Myocyte (in vitro differentiated cells): ENCODE results near the gene SMIM22. TPM values are rescaled to one million over a fixed set of nuclear protein-coding genes. Genes with fewer than 3 reads are reported as not detected.
A peak's percentile ranks its signal among the peaks of the same experiment; 100 is the strongest.

Experiments used
- DNase-seq: peaks from one replicate; pipeline ENCODE4 v3.0.0-alpha.2; 2012; ENCODE audit warnings: low read depth
- polyA plus RNA-seq: library from polyadenylated mRNA; unstranded; fragments of >200 nt; gene quantifications from one replicate; pipeline ENCODE4 v1.2.1, GENCODE V29; 2012; ENCODE audit warnings: missing spikeins
- total RNA-seq: library from RNA; depleted of rRNA; stranded (reverse); fragments of >200 nt; gene quantifications from 2 replicates; pipeline ENCODE4 v1.2.3, GENCODE V29; 2014

Gene SMIM22, protein sequence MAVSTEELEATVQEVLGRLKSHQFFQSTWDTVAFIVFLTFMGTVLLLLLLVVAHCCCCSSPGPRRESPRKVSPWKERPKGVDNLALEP
- total RNA-seq = not detected in 2 replicates
- 0.14 TPM for polyA plus RNA-seq

DNA sequence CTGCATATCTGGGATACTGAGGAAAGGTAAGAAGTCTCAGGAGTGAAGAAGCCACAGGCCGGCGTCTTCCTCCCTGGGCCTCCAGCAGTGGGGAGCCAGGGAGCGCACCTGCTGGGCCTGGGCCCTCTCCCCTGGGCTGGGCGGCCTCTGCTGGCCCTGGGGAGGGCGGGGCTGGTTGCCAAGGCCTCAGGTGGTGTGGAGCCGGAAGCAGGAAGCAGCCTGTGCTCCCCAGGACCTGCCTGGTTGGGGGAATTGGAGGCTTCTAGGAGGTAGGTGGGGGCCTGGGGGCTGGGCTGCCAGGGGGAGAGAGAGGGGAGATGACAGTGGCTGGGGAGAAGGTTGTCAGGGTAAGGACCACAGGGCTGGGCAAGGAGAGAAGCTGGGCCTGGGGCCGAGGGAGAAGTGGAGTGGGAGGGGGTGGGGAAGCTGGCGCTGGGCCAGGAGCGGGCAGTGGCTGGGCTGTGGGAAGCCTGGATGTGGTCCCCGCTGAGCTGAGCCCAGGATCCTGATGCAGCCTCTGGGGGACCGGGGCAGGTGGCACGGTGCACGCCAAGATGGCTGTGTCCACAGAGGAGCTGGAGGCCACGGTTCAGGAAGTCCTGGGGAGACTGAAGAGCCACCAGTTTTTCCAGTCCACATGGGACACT is at the start of gene SMIM22:
TSS of gene SMIM22 (plus strand) at position 189 of the 647 bp plus-strand sequence. CDS start at position 555, 366 bp downstream.
- no peak for DNase-seq

DNA sequence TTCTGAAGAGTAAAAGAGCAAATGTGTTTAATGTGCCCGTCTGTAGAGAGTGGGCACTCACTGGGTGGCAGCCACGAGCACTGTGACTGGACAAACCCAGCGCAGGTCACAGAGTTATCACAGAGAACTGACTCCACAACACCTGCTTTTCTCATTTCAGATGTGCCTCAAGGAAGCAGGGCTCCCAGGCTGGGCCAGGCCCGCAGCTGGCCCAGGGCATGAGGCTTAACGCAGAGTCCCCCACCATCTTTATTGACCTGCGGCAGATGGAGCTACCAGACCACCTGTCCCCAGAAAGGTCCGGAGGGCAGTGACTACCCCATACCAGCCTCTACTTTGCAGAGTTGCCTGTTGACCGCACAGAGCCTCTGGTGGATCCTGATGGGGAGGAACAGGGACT is 49.0 kb upstream of the SMIM22 start:
- peak; percentile 21 for DNase-seq

DNA sequence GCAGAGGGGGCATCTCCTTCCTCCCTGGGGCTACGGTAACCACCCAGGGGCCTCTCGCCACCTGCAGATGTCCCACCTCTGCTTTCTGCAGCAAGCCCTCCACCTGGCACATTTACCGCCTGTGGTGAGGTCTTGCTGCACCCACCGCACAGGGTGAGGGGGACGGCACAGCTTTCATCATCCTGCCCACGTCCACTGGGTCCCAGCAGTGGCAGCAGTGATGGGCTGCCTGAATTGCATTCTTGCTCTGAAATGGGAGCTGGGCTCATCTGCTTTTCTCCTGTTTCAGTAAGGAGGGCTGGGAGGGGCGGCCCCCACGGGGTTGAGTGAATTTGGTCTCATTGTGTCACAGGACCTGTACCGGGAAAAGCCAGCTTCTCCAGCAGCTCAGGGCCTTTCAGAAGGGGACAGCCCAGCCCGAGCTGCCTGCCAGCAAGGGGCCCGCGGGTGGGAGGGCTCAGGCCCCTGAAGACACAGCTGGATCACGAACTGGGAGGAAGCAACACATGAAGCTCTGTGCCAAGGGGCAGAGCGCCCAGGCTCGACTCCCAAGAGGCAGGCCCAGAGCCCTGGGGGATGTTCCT is 48.1 kb upstream of the SMIM22 start:
- peak; percentile 21 for DNase-seq

DNA sequence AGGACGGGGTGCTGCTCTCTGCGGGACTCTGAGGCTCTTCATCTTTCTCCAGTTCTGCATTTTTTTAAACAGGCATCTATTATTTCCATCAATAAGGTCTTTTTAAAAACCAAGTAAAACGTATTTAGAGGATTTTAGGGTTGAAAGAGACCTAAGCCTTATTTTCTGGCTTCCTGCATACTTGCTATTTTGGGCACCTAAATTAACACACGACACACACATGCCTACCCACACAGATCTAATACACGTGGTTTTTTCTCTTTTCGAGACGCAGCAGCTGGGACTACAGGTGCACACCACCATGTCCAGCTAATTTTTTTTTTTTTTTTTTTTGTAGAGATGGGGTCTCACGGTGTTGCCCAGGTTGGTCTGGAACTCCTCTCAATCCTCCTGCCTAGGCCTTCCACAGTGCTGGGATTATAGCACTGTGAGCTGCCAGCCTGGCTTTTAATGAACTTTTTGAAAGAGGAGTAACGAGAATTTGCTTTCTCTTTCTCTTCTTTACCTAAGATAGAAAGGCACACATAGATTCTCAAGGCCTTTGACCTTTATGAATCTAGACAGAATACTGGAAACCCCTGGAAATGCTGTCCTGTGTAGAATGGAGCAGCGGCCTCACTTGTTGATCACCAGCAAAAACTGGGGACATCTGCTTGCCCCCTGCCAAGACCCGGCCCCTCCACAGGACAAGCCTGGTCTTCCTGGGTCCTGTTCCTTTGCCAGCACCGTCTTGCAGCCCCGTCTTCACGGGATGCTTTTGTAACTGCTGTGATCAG is 47.1 kb upstream of the SMIM22 start:
- peak; percentile 13 for DNase-seq

DNA sequence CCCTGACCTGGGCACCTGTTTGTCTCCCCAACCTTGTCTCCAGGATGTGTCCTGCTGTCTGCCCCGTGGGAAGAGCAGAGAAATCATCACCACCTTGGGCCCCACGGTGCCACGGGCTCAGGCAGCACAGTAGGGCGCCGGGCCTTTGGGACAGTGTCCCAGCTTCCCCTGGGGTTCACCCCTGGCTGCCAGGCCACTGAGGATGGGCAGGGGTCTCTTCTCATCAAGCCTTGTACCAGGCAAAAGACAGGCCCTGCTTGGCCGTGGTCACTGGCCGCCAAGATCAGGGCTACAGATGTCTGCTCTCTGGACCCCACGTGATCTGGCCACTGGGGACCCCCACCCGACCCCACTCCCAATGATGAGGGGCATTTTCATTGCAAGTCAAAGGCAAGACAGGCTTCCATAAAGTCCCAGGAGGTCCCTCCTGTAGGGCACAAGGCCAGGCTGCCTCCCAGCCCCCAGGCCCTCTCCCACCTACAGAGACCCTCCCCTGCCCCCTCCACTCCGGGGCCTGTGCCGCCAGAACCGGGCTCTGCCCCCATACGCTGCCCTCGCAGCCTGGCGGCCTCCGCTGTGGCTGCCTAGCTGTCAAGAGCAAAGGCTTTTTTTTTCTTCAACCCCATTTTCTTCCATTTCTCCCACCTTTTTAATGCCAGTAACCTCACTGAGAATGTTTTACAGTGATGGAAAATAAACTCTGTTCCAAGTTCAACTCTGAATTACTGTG is 46.3 kb upstream of the SMIM22 start:
- DNase-seq = no peak

DNA sequence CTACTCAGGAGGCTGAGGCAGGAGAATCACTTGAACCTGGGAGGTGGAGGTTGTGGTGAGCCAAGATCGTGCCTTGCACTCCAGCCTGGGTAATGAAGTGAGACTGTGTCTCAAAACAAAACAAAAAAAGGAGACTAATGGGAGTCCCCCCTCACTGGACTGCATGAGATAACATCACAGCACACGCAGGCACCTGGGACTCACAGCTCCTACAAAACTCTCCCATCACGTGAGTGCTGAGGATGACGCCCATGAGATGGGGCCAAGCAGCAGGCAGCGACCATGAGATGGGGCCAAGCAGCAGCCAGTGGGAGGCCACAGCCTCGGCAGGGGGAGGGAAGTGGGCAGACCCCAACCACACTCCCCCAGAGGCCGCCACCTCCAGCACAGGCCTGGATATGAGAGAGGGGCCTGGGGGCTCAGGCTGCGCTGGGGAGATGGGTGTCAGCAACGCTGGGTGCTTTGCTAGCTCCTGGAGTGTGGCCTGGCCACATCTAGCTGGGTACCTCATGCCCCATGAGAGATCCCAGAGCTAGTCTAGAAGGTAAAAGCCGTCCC is 45.4 kb upstream of the SMIM22 start:
- DNase-seq = no peak

DNA sequence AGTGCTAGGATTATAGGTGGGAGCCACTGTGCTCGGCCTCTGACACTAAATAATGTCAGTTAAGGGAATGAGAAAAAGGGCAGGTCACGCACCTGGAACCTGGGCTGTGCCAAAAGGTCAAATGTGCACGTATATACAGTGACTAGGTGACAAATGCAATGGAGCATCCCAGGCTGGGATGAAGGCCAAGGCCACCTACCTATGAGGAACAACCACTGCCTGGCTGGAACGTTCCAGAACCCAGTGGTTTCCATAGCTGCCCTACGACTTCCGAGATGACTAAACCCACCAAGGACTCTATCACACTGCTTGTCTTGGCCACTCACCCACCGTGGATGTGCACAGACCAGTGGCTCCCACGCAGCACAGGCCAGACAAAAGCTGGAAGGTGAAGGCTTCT is 44.3 kb upstream of the SMIM22 start:
- no peak for DNase-seq

DNA sequence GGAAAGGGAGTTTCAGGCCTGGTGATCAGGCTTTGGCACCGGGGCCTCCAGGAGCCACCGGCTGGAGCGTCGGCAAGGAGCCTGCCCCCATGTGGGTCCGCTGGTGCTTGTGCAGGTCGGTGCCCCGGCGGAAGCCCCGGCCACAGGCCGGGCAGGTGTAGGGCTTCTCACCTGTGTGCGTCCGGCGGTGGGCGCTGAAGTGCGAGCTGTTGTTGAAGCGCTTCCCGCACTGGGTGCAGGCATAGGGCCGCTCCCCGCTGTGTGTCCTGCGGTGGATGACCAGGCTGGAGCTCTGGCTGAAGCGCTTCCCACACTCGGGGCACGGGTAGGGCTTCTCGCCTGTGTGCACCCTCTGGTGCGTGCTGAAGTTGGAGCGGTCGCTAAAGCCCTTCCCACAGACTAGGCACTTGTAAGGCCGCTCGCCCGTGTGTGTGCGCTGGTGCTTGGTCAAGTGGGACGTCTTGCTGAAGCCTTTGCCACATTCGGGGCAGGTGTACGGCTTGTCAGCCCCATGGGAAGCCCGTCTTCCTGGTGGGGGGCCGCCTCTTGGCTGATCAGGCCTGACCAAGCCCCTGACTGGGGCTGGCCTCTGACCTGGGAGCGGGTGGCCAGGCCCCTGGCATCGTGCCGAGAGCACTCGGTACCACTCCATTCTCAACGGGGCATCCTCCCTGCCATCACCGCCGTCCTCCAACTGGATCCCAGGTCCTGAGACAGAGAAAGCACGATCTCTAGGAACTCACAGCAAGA is 42.6 kb upstream of the SMIM22 start:
- no peak for DNase-seq

DNA sequence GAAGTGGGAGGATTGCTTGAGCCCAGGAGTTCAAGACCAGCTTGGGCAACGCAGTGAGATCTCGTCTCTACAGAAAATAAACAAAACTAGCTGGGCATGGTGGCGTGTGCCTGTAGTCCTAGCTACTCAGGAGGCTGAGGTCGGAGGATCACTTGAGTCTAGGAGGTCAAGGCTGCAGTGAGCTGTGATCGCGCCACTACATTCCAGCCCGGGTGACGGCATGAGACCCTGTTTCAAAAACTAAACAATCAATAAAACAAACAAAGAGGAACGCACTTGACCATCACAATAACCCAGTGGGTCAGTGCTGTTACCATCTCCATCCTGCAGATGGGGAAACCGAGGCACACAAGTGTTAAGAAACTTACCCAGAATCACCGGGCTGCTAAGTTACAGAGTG is 41.9 kb upstream of the SMIM22 start:
- no peak for DNase-seq

DNA sequence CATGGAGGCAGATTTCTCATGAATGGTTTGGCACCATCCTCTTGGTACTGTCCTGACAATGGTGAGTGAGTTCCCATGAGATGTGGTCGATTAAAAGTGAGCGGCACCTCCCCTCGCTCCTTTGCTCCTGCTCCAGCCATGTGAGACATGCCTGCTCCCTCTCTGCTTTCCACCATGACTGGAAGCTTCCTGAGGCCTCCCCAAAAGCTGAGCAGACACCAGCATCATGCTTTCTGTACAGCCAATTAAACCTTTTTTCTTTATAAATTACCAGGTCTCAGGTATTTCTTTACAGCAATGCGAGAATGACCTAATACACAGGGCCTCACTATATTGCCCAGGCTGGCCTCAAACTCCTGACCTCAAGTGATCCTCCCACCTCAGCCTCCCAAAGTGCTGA is 40.3 kb upstream of the SMIM22 start:
- DNase-seq = no peak

DNA sequence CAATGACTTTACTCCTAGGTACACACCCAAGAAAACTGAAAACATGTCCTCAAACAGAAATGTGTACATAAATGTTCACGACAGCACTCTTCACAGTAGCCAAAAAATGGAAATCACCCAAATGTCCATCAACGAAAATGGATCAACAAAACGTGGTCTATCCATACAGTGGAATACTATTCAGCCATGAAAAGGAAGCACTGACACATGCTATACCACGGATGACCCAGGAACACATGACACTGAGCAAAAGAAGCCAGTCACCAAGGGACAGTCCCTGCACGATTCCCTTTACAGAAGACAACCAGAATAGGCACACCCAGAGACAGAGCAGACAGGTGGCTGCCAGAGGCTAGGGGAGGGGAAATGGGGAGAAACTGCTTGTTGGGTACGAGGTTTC is 39.5 kb upstream of the SMIM22 start:
- no peak for DNase-seq

DNA sequence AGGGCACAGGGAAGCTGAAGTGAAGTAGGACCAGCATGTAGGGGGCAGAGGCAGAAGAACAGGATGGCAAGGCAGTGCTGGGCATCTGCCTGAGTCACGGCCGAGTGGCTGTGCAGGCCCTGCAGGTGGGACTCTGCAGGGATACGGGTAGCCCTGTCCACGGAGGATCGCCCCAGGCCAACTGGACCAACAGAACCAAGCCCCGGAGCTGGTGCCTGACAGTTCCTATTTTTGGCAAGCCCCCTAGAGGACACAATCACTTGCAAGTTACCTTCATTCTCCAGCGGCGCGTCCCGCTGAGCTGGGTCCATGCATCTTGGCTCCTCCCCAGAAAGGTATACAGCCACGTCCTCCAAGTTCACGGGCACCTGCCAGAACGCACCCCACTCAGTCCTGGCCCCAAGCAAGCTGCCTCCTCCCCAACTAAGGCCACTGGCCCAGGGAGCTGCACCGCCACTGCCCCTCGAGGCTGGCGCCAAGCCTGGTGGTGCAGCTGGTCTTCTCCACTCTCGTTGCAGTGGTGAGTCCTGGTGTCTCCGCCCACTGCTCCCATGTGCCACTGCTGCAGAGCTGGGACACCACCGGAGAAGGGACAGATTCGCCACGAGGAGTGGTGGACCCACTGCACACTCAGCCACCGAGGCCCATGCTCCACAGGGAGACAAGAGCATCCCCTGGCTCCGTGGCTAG is 34.8 kb upstream of the SMIM22 start:
- DNase-seq = no peak

DNA sequence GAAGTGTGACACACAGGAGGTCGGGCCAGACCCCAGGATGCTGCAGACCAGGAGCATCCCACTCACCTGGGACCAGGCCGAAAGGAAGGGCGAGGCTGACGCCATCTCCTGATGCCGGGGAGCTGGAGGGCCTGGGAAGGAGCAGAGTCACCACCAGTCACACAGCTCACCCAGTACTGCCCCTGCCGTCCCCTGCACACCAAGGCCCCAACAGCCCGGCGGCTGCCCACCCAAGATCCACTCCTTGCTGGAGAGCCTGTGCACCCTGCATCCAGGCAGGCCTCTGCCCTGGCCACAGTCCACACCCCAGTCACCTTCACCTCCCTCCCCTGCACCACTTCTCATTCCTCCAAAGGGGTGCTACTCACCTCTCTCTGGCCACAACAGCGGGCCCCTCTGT is 33.0 kb upstream of the SMIM22 start:
- DNase-seq = no peak

DNA sequence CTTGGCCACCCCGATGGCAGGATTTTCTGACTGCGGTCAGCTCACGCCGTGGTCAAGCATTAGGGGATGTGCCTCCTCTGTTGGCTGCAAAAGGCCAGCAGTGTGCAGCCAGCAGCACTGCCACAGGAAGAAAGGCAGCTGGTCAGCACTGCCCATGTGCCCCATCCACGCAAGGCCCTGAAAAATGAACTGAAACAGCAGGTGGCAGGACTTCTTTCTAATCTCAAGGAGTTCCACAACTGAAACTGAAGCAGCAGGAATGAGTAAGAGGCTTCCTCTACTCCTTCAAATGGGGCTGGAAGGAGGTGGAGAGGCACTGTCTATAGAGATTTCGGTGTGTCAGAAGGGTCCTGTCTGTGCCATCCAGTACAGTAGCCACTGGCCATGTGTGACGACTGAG is 31.4 kb upstream of the SMIM22 start:
- peak; percentile 53 for DNase-seq

DNA sequence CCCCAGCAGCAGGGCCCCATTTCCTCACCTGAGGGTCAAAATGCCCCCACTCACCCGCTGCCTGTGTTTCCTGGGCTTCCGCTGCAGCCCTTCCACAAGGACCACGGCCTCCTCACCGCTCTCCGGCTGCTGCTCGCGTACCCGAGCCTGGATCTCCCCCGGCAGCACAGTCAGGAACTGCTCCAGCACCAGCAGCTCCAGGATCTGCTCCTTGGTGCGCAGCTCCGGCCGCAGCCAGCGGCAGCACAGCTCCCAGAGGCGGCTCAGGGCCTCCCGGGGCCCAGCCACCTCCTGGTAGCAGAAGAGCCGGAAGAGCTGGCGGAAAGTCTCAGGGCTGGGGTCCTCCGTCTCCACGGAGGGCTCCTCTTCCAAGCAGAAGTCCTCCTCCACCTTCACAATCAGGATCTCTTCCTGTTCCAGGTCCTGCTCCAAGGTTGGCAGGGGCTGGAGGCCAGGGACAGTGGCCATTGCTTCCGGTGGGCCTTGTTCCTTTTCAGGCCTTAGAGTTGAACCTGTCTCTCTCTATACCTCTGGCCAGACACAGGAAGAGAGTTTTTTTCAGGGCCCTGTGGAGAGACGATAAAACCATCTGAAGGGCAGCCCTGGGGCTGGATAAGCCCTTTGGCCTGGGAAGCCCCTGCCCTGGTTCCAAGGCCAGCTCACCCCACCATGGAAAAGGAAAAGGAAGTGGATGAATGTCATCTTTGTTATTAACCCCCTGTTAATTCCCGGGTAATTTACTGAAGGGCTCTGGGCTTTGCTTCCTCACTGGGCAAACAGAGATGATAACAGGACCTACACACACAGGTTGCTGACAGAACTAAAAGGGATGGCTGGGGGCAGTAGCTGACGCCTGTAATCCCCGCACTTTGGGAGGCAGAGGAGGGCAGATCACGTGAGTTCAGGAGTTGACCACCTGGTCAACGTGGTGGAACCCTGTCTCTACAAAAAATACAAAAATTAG is 29.4 kb upstream of the SMIM22 start:
- DNase-seq = no peak

DNA sequence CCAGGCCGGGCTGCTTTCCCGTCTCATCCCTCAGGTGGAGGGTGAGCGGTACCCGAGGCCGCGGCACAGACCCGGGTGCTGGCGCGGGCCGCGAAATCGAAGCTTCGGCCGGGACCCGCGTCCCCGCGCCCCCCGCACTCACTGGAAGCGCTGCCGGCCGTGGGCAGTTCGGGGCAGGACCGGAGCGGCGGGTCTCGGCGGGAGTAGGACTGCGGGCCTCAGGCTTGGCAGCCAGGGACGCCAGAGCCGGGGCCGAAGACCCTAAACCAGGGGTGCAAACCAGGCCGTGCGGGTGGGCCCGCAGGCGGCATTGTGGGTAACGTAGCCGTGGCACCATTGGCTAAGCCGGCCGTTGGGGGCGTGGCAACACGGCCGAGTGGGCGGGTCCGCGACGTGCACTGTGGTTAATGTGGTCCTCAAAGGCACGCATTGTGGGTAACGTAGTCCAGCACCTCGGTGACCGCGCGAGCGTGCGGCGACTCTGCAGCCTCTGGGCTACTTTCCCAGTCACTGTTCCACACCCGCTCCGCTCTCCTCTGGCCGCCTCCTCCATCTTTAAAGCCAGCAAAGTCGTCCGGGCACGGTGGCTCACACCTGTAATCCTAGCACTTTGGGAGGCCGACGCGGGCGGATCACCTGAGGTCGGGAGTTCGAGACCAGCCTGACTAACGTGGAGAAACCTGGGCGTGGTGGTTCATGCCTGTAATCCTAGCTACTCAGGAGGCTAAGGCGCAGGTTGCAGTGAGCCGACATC is 28.1 kb upstream of the SMIM22 start, which contains the start of gene ZNF500:
TSS of gene ZNF500 (minus strand) at position 288 of the 754 bp plus-strand sequence. CDS start 1,184 bp downstream, outside the sequence.
- peak; percentile 96 for DNase-seq

DNA sequence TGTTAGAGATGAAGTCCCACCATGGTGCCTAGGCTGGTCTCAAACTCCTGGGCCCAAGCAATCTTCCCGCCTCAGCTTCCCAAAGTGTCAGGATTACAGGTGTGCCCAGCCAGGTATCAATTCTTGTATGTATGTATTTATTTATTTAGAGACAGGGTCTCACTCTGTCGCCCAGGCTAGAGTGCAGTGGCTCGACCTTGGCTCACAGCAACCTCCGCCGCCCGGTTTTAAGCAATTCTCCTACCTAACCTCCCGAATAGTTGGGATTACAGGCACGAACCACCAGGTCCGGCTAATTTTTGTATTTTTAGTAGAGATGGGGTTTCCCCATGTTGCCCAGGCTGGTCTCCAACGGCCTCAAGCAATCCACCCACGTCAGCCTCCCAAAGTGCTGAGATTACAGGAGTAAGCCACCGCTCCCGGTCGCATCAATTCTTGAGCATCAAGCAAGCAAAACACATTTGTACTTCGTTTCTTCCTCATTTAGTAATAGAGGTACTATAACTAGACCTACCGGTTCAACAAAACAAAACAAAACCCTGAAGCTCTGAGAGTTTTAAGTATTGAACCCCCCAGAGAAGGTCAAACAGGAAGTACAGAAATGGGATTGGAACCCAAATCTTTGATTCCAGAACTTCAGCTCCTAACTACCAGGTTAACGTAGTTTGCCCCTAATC is 27.2 kb upstream of the SMIM22 start:
- DNase-seq = no peak
